SK-N-DZ (cell line): Measurements from ENCODE around the gene PMP22. TPM values are rescaled to one million over a fixed set of nuclear protein-coding genes. Genes with fewer than 3 reads are reported as not detected.

ENCODE experiments used
- DNase-seq: peaks from one replicate; pipeline ENCODE4 v3.0.0-alpha.2; 2015; ENCODE audit warnings: low spot score
- polyA plus RNA-seq, 2 experiments: library from polyadenylated mRNA; depleted of rRNA; stranded (reverse); fragments of >200 nt; gene quantifications; 2 replicates each; pipeline ENCODE4 v1.2.3, GENCODE V29; 2014

PMP22 gene
- polyA plus RNA-seq (2014; cell fraction: cytosol; rRNA removed), result 1.2 and 2.7 TPM in 2 replicates
- 0.21 and 1.0 TPM in 2 replicates for polyA plus RNA-seq (2014; cell fraction: nucleus; rRNA removed)

DNA sequence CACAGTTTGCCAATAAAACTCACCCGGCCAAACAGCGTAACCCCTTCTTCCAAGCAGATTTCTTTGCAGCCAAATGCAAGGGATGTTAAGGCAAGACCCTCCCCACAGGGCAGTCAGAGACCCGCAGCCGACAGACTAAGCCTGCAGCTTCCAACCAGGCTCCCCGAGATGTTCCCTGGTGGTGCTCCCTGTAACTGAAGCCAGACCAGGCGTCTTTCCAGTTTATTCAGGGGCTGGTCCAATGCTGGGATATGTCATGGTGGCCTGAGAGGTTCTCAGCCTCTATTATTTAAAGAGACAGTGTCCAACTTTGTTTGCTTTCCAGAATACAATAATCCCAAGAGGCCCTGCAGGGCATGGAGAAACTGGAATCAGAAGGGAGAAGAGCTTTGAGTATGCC lies at the start of gene PMP22:
Gene PMP22 (minus strand): TSS at position 196 of the 400 bp plus-strand sequence. CDS start 4,599 bp downstream, outside the sequence.
- DNase-seq, result no peak

DNA sequence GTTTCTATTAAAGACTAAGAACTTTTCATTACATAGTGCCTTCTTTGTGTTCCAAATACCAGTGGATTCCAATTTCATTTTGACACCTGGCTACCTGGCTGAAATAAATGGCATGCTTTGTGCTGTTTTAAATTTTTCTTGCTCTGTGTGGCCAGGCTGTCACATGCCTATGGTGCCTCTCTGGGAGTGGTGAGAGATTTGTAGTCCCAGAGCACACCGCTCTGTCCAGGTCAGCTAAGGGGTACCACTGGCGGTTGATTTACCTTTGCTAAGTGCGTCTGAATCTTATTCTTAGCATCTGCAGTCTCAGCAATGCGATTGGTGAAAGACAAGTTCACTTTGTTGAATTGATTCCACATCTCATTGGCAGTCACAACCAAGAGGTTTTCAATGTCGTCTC lies 46.9 kb upstream of the PMP22 start:
- no peak for DNase-seq

DNA sequence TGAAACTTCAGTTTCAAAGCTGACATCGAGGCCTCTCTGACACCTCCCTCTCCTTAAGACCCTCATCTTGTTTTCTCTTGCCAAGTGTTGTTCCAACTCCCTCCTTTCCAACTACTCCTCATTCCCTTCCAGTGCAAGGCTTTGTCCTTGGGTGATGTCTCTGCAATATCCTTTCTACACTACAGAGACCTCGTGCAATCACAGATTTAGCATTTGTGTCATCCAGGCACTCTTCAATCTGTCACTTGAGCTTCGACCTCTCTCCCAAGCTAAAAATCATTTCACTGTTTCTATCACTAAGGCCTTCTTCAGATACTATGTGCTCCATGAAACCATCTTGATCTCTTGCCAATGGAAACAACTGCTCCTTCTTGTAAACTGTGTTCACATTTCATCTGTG lies 44.7 kb upstream of the PMP22 start:
- DNase-seq, result no peak

DNA sequence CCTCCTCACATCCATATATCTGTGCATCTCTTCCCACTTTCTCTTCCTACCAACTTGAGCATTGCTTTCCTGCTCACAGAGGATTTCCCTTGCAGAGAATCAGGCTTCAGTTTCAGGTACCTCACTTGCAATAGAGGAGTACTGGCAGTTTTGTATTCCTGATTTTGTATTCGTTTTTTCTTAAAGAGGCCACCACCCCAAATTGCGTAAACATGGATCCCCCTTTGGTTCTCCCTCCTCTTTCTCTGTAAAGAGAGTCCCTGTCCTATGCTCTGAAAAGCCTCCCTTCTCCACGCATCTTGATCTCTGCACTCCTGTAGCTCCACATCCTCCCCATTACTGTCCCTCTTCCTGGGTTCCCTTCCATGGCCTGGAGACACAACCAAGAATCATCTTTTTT lies 44.1 kb upstream of the PMP22 start:
- DNase-seq, result no peak

DNA sequence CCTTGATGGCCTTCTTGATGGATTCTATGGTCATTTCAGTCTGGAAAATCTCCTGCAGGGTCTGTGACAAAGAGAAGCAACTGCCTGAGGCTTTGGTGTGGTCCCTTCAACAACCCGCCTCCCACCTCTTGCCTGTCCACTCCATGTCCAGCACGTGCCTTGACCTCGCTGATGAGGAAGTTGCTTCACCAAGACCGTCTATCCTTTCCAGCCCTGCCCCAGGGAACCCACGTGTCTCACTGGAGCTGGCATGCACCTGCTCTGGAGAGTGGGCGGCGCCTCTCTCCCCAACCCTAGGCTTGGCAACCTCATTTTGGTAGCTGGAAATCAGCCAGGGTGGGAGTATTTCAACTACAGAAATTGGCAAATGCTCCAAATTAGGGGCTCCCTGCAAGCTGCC lies 43.6 kb upstream of the PMP22 start:
- no peak for DNase-seq

DNA sequence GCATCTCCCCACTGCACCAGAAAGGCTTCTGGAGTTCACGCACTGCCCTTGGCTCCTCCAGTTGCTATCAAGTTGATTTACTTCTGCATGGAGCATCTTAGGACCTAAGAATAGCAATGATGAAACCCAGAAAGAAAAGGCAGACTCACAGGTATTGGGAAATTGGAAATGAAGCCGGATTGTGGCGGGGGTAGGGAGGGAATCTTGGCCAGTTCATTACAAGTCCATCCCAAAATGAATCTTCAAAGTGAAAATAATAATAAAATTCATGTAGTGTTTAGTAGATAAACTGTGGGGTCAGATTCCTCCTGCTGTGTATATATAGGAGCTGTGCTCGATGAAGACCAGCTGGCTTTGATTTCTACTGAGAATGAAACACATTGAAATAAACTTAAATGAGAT lies 42.6 kb upstream of the PMP22 start:
- no peak for DNase-seq

DNA sequence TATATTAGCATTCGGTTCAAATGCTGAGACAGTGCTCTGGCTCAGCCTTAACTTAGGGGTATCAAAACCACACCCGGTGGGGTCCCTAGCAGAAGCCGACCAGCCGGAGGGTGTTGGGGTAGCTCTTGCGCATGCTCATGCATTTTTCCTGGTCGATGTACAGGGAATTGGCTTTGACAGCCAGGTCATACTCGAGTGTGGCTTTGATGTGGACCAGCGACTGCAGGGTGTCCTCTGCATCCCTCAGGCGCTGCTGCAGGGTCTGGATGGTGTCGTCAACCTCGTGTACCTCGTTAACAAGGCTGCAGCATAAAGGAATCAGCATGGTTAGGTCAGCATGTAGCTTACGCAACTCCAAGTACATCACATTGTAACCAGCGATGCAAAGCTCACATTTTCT lies 38.7 kb upstream of the PMP22 start:
- peak; percentile 86 for DNase-seq

DNA sequence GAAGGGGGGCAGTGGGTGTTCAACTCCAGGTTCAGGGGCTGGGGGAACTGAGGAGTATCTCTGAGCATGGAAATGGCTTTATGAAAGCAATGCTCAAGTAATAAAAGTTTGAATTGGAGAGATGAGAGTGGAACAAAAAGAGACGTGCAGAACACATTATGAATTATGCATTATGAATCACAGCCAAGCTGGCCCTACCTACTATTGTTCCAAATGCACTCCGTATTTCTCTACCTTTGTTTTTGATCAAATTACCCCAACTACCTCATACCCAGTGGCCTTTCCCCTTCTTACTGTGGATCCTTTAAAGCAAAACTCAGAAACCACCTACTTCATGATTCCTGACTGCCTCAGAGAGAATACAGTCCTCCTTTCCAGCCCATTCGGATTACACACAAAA lies 38.1 kb upstream of the PMP22 start:
- DNase-seq, result no peak

DNA sequence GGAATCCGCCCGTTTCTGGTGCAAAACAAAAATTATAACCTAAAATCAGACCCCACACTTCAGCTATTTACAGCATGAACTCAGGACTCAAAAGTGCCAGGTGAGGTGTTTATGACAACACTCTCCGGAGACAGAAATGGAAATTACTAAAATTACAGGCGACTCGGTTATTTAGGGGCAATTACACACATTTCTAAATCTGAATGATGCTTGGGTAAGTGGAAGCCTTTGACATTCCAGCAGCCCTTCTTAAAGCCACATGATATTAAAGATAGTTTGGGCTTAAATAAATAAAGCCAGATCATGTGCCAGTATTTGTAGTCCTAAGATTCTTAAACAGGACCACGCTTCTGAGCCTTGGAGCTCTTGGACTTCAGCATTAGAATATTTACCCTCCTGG lies 36.7 kb upstream of the PMP22 start:
- DNase-seq, result no peak

DNA sequence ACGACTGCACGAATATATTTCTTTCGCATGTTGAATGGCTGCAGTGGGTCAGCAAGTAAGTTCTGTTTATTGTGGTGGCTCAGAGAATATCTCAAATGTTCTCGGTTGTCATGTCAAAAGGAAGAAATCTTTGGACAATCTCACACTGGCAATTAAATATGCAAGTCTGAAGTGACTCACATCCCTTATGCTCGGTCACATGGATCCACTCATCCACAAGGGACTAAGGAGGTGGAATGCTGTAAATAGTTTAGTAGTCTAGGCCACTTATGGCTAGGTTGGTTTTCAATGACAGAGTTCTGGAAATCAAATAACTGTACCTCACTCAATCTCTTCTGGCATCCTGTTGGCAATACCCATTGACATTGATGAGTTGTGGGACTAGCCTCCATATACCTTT lies 33.0 kb upstream of the PMP22 start:
- DNase-seq, result no peak

DNA sequence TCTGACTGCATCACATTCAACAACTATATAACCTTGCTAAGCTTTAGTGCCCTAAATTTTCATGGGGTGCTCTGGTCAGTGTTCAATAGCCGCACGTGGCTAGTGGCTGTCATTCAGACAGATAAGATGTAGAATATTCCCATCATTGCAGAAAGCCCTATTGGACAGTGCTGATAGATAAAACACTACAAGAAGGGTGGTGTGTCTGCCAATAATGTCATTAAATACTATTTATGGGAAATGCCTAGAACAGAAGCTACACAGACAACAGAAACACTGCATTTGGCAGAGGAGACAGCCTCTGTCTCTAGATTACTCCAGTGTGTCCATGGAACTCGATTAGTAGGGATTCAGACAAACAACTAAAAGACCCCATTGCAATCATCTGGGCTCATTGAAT lies 28.4 kb upstream of the PMP22 start:
- peak; percentile 42 for DNase-seq

DNA sequence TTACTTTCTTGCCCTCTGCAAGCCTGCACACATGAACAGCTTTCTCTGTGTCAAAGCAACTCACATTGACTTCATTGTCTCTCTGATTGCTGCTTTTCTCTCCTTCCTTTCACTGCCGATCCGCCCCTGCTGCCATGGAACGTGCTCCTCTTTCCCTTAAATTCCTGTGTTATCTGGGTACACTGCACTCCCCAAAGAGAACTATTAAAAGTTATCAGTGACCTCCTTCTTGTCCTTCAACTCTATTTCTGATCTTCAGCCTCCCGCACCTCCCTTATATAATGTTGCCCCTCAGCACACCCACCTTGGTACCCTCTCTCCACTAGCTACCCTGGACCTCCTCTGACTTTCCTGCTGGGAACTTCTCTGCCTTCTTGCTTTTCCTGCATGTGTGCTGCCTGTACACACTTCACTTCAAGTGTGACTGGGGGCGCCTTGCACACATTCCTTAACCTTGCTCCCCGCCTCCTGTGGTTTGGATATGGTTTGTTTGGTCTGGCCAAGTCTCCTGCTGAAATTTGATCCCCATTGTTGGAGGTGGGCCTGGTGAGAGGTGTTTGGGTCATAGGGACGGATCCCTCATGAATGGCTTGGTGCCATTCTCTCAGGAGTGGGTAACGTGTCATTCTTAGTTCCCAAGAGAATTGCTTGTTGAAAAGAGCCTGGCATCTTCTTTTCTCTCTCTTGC lies 26.7 kb upstream of the PMP22 start:
- no peak for DNase-seq

DNA sequence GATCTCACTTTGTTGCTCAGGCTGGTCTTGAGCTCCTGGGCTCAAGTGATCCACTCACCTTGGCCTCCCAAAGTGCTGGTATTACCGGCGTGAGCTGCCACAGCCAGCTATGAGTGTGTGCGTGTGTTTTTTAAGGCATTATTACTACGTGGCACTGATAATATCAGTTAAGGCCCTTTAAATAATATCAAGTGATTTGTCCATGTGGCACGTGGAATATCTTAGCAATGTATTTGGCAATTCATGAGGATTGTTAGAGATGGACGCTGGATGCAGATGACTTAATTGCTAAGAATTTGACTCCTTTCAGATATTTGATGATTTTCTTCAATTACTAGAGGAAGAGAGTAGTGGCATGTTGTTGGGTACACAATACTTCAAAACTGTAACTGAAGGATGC lies 25.5 kb upstream of the PMP22 start:
- no peak for DNase-seq

DNA sequence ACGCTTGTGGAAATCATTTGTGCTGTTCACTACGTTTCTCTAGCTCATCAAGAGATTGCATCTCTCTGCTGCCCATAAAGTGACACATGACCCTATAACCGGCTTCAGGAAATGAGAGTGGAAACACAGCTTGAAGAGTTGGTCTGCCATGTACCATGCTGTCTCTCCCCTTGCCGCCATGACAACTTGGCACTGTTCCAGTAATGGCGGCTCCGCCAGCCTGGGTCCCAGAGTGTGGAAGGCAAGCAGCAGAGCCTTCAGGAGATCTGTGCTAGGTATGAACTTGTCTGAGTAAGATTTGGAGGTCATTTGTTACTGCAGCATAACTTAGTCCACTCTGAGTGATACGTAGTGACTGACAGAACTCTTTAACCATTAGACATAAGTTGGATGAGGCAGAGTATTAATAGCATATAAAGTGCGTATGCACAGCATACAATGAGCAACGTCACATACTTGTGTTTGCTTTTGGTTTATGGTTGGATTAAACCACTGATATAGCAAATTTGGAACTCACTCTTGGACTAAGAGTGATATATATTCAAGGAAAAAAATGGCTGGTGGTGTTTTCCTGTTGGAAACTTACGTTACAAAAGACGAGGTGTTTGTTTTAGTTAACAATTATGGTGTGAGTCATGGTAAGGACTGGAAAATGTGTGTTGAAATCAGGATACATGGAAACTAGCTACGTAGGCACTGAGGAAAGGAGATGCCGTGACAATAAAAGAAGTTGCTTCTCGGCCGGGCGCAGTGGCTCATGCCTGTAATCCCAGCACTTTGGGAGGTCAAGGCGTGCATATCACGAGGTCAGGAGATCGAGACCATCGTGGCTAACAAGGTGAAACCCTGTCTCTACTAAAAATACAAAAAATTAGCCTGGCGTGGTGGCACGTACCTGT lies 24.4 kb upstream of the PMP22 start:
- peak; percentile 27 for DNase-seq

DNA sequence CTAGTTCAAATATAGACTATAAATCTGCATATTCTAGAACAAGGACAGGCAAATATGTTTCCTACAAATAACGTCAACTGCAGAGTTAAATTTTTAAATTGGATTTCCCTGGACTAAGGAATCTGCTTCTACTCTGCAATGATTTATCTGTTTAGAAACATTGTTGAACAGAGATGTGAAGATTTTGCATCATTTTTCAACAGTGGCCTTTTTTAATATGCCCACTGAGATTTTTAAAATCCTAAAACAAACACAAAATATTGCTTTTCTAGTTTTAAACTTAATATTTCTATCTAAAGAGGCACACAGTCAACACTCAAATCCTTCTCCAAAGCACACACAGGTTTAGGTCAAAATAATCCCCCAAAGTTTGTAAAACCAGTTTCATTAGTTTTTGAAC lies 23.7 kb upstream of the PMP22 start:
- no peak for DNase-seq

DNA sequence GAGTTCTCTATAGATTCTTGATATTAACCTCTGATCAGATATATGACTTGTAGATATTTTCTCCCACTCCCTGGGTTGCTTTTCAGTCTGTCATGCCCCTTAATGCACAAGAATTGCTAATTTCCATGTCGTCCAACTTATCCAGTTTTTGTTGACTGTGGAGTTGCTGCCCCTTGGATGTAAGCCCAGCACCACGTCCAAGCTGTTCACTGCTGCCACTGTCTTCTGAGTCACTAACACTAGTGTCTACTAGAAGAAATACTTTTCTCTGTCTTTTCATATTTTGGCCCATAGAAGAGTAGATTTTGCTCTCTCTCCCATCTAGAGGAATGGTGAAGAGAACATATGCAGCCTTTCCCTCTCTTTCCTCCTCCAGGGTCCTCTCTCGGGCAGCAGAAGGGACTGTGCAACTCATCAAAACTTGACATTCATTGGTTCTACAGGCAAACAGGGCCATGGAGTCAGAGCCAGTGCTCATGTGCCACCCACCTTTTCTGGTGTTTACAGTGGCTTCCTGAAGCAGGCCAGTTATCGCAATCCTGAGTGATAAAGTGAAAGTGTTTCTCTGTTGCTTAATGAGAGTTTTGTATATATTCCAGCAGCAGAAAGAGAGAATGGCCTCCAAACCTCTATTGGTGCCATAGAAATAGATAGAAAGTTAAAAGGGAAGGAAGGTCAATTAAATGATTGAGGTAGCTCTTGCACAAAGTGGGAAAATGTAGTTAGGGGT lies 22.6 kb upstream of the PMP22 start:
- no peak for DNase-seq

DNA sequence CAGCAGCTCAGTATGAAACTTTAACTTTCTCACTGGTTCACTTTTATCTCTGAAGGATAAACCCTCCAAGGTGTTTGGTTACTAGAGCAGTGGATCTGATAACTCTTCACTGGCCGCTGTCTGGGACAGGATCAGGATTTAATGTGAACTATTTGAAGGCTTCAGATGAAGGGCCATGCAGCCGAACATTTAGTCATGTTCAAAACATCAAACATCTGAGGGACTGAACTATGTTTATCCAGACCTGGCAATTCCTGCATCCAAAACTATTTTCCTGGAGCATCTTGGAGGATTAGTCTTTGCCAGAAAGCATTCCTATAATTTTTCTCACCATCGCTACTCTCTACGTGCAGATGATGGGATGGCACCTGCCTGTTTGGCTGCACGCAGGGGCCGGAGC lies 20.3 kb upstream of the PMP22 start:
- no peak for DNase-seq

DNA sequence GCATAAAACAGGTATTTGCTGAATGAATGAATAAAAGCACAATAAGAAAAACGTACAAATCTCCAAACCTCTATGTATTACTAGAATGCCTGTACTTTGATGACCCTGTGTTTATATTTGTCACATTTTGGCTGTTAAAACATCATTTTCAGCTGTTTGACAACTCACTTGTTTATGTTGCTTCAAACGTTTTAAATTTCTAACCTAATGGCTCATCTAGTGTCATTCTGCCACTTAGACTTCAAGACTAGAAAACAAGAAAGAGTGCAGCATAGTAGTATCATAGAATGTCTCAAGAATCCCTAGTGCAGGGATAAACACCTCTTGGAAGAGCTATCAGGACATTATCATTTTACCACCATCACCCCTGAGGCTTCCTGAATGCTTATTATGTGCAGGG lies 19.4 kb upstream of the PMP22 start:
- DNase-seq, result no peak

DNA sequence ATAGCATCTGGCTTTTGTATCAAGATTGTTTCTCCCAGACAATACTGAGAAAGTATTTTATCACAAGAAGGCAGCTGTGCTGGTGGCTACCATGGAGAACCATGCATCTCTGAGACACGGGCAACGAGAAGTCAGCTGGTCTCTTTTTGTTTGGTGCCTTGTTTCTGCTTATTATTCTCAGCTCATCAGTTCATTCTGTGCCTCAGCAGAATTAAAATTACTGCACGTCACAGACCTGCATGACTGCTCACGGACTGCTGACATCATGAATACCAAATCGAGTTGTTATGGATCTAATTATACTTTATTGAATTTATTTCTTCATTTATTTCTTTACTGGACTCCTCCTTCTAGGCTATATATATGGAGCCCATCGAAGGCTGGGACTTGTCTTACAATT lies 19.0 kb upstream of the PMP22 start:
- DNase-seq, result no peak

DNA sequence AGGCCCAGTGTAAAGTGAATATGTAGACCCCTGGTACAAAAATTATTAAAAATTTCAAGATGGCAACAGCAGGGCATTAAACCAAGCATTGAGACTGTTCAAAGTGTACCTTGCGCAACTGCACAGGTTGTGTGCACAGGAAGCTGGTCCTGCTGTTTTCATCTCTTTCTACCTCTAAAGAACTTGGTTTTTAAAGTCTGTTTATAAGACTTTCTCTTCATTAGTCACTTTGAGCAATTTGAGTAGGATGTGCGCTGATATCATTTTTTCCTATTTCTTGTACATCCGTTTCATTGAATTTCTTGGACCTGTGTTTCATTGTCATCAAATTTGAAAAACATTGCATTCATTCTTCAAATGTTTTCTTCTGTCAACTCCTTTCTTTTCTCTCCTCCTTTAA lies 16.8 kb upstream of the PMP22 start:
- DNase-seq, result no peak

DNA sequence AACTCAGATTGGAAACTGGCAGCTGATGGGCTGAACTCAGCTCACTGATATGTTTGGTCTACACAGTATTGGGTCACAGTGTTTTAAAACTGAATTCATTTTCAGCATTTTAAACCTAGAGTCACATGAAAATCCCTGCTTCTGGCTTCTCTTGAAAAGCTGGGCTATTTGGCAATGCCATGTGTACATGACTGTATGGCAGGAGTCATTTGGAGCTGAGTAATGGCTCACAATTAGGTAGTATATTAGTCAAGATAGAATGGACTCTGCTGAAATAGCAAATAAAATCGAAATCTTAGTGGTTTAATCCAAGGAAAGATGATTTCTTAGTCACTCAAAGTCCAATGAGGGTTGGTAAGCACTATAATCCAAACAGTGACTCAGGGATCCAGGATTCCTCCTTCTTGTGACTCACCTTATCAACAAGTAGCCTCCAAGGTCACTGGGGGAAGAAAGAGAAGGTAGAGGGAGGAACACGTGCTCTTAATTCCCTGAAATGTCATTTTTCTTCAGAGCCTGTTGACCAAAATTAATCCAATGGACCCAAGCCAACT lies 13.9 kb upstream of the PMP22 start:
- DNase-seq, result no peak

DNA sequence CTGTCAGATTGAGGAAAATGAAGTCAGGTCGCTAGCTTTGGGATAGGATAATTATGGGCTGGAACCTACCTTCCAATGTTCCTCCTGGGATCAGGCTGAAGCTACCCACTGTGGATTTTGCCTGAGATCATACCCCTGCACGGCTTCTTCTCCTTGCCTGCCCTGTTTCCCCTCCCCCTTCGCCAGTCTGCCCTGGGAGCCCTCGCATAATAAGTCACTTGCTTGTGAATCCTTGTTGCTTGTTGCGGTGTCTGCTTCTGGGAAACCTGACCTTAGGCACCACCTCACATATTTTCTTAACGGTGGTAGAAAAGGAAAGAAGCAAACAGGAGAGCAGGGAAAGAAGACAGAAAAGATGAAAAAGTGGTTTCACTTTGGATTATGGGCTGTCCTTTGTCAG lies 13.3 kb upstream of the PMP22 start:
- DNase-seq, result no peak
